SK-N-SH treated with all-trans-retinoic acid at 6 μM for 48 hours (cell line): ENCODE measurements around the gene KCNIP4.

Experiments used
- CSDC2 ChIP-seq: fragments of 250-450 bp; sonication (Bioruptor Pico); IDR thresholded peaks from 2 replicates; pipeline ENCODE4 v1.5.0; 2020; ENCODE audit warnings: mild to moderate bottlenecking, moderate library complexity
- GLIS3 ChIP-seq: fragments of 250-450 bp; sonication (Bioruptor Pico); IDR thresholded peaks from 2 replicates; pipeline ENCODE4 v1.5.0; 2020; ENCODE audit warnings: mild to moderate bottlenecking, moderate library complexity
- PATZ1 ChIP-seq: fragments of 250-450 bp; sonication (Bioruptor Pico); IDR thresholded peaks from 2 replicates; pipeline ENCODE4 v1.8.0; 2020; ENCODE audit warnings: mild to moderate bottlenecking, moderate library complexity, borderline replicate concordance
- PPARA ChIP-seq: fragments of 250-450 bp; sonication (Bioruptor Pico); IDR thresholded peaks from 2 replicates; pipeline ENCODE4 v1.5.0; 2020; ENCODE audit warnings: mild to moderate bottlenecking, borderline replicate concordance
- SNAI2 ChIP-seq: fragments of 250-450 bp; sonication (Bioruptor Pico); IDR thresholded peaks from 2 replicates; pipeline ENCODE4 v1.5.0; 2020; ENCODE audit warnings: mild to moderate bottlenecking, moderate library complexity
- TSHZ2 ChIP-seq: fragments of 250-450 bp; sonication (Bioruptor Pico); IDR thresholded peaks from 2 replicates; pipeline ENCODE4 v1.5.0; 2020; ENCODE audit warnings: mild to moderate bottlenecking, moderate library complexity
- ZC3H10 ChIP-seq: fragments of 250-450 bp; sonication (Bioruptor Pico); IDR thresholded peaks from 2 replicates; pipeline ENCODE4 v1.5.1; 2021; ENCODE audit warnings: mild to moderate bottlenecking, moderate library complexity
- ZFP30 ChIP-seq: fragments of 450-650 bp; formaldehyde crosslinking; IDR thresholded peaks from 2 replicates; pipeline ENCODE4 v1.5.0; 2022; ENCODE audit warnings: mild to moderate bottlenecking, moderate library complexity

- TF ChIP-seq GLIS3 (CRISPR knock-in tag) = no peak
- no peak for TF ChIP-seq SNAI2
- TF ChIP-seq TSHZ2 = no peak
- TF ChIP-seq ZFP30 (CRISPR knock-in tag) = no peak
- no peak for TF ChIP-seq ZC3H10 (CRISPR knock-in tag)
- no peak for TF ChIP-seq PATZ1 (CRISPR knock-in tag)
- TF ChIP-seq PPARA = no peak
- no peak for TF ChIP-seq CSDC2 (CRISPR knock-in tag)
Observed at GRCh38 chr4:21664355-21664754, 284.2 kb downstream of the KCNIP4 start.
